ENCODE measurements around the gene NR5A2. TPM values are rescaled to one million over a fixed set of nuclear protein-coding genes. Genes with fewer than 3 reads are reported as not detected.

NR5A2 gene
- total RNA-seq, 2 donors from 2014 or later = 0.44 to 0.63 TPM

GRCh38 chr1:200022239-200022804 lies 5.2 kb upstream of the NR5A2 start:
- H3K27ac ChIP-seq = no peak overlapping the region
- H3K27me3 ChIP-seq = no peaks in the 10 kb centered on the region
- no peak overlapping the region for H3K4me3 ChIP-seq
- no peaks in the 10 kb centered on the region for H3K36me3 ChIP-seq
- no peak for TF ChIP-seq CTCF (IDR thresholded peaks at IDR 0.05)
- H3K4me1 ChIP-seq = no peaks in the 10 kb centered on the region
- H3K9me3 ChIP-seq = no peaks in the 10 kb centered on the region
- DNase-seq (ENCODE audit: low spot score) = no peak

GRCh38 chr1:200028586-200029034 lies 1.1 kb downstream of the NR5A2 start:
- H3K27ac ChIP-seq = no peak overlapping the region
- TF ChIP-seq CTCF (IDR thresholded peaks at IDR 0.05) = no peak

GRCh38 chr1:200029035-200029821 lies 1.7 kb downstream of the NR5A2 start:
- Histone ChIP-seq H3K27me3 (peaks cover 5 to 9% of the 10 kb centered on the region in 2 donors), H3K4me3 (peak overlapping the region; percentile 21 to 48), H3K9me3 (no peaks in the 10 kb centered on the region), H3K4me1 (peaks cover 0 to 8% of the 10 kb centered on the region in 2 donors), H3K27ac (no peak overlapping the region), H3K36me3 (no peaks in the 10 kb centered on the region)
- TF ChIP-seq CTCF (IDR thresholded peaks at IDR 0.05) = no peak
- DNase-seq (ENCODE audit: low spot score) = no peak

More at GRCh38 chr1:200028586-200029034, 1.1 kb downstream of the NR5A2 start:
- no peak for DNase-seq (ENCODE audit: low spot score)
- H3K4me3 ChIP-seq = peak overlapping the region; percentile 21 to 48
- no peaks in the 10 kb centered on the region for H3K9me3 ChIP-seq
- no peaks in the 10 kb centered on the region for H3K36me3 ChIP-seq
- peaks cover 5 to 9% of the 10 kb centered on the region in 2 donors for H3K27me3 ChIP-seq
- peaks cover 0 to 8% of the 10 kb centered on the region in 2 donors for H3K4me1 ChIP-seq

GRCh38 chr1:200029822-200030152 lies 2.3 kb downstream of the NR5A2 start:
- no peak for DNase-seq (ENCODE audit: low spot score)
- H3K27ac ChIP-seq = no peak overlapping the region
- TF ChIP-seq CTCF (IDR thresholded peaks at IDR 0.05) = no peak
- peaks cover 6 to 10% of the 10 kb centered on the region in 2 donors for H3K27me3 ChIP-seq
- H3K4me1 ChIP-seq = peaks cover 0 to 10% of the 10 kb centered on the region in 2 donors
- H3K4me3 ChIP-seq = peak overlapping the region in 1 of 2 donors; percentile 48
- no peaks in the 10 kb centered on the region for H3K9me3 ChIP-seq
- no peaks in the 10 kb centered on the region for H3K36me3 ChIP-seq

- TF ChIP-seq CTCF (IDR thresholded peaks at IDR 0.05) = no peak
- DNase-seq (ENCODE audit: low spot score) = no peak
- H3K9me3 ChIP-seq = no peaks in the 10 kb centered on the region
- H3K27ac ChIP-seq = no peak overlapping the region
- no peaks in the 10 kb centered on the region for H3K36me3 ChIP-seq
- no peak overlapping the region for H3K4me3 ChIP-seq
- peaks cover 0 to 20% of the 10 kb centered on the region in 2 donors for H3K4me1 ChIP-seq
- peaks cover 15 to 20% of the 10 kb centered on the region in 2 donors for H3K27me3 ChIP-seq
Measured at GRCh38 chr1:200030791-200031190, 3.3 kb downstream of the NR5A2 start.
